CD4-positive, alpha-beta T cell treated with Interleukin-17A for 1 hour (primary cell): ENCODE results near the gene CCDC174.
"Not testable (repeated sequence)": the region's sequence is repeated elsewhere in the genome, so short reads cannot be mapped to it uniquely, and the experiment has no call there.

Experiments
- DNase-seq: peaks from one replicate; pipeline ENCODE4 v3.0.0-alpha.2; 2020

Gene CCDC174

DNA sequence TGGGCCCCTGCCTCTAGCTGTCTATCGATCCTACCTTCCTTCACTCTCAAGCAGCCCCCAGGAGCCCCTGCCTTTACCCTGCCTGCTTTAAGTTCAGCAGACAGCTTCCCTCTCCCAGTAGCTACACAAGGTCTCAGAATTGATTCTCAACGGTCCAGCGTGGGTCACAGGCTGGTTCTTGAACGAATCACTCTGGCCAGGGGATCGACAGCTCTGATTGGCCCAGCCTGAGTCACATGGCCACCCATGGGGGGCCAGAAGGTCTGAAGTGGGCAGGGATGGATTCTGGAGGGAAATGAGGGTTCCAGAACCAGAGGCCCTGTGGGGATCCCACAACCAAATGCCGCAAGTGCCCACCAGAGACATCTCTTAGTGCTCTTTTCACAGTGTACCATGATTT lies 23.7 kb upstream of the CCDC174 start:
- no peak for DNase-seq

- no peak for DNase-seq
Observed at GRCh38 chr3:14628406-14628805, 23.2 kb upstream of the CCDC174 start.

DNA sequence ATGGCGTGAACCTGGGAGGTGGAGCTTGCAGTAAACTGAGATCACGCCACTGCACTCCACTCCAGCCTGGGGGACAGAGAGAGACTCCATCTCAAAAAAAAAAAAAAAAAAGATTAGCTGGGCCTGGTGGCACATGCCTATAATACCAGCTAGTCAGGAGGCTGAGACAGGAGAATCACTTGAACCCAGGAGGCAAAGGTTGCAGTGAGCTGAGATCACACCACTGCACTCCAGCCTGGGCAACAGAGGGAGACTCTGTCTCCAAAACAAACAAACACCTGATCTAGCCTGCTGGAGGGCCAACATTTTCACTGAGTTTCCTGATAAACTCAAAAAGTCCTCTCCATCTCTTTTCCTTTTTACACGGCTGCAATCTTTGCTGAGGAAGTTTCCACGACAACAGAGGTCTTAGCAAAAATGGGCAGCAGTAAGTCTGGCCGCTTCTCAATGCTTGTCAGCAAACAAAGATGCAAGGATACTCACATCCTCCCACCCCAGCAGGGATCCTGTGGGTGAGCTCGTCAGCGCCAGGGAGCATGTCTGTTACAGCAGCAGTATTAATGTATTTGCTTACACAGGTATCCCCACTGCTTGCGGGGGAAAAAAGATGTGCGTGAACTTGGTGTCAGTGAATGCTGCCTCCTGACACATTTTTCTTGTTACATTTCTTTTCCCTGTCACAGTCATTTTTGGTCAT lies 21.0 kb upstream of the CCDC174 start:
- no peak for DNase-seq

- DNase-seq: no peak
Observed at GRCh38 chr3:14631101-14631497, 20.5 kb upstream of the CCDC174 start.

GRCh38 chr3:14631687-14632441 lies 19.7 kb upstream of the CCDC174 start:
- DNase-seq: no peak

GRCh38 chr3:14632442-14632930 lies 19.1 kb upstream of the CCDC174 start:
- DNase-seq: no peak

DNA sequence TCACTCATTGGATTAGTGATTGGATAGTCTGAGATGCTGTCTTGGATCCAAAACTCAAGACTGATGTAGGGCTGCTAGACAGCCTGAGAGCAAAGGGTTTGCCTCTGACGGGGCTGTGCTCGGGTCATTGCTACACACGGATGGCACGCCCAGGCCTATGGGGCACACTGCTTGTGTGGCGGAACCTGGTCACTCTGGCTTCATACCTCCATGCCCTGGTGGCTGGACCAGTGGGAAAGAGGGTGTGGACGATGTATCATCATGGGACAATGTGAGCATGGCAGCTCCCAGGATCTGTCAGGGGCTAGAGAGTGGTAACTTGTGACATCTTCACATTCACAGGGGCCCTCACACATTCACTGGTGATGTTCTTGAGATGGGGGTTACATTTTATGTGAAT lies 18.1 kb upstream of the CCDC174 start:
- no peak for DNase-seq

GRCh38 chr3:14633819-14634424 lies 17.6 kb upstream of the CCDC174 start:
- peak; percentile 62 for DNase-seq

GRCh38 chr3:14634763-14635400 lies 16.7 kb upstream of the CCDC174 start:
- DNase-seq: no peak

GRCh38 chr3:14636496-14637087 lies 15.0 kb upstream of the CCDC174 start:
- DNase-seq: no peak

DNA sequence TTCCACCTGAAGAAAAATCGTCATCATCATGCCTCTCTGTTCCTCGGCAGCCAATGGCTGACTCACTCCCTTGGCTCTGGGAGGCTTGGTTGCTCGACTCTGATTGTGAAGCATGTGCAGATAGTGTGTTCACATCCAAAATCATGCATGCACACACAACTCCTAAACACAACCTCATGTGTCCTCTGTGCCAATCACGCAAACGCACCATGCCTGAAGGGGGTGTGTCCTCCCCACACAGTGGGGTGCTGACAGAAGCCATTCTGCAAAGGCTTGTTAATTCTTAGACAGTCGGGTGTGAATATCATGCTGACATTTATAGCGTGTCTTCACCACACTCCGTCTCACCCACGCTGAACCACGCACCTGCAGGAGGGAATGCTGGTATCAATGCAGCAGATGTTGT lies 11.4 kb upstream of the CCDC174 start:
- no peak for DNase-seq

DNA sequence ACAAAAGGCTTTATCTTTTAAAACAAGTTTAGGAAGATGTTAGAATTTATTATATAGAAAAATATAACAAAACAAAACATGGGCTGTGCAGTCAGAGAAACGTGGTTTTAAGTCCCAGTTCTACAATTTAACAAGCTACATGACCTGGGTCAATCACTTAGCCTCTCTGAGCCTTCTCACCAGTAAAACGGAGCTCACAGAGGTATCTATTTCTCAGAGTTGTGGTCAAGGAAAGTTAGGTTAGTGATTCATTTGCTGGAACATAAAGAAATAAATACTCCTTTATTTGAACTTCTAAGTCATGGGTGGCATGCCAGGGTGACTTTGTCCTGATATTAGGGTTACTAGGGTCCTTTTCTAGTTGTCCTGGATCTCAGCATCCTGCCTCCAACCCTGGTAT lies 10.8 kb upstream of the CCDC174 start:
- no peak for DNase-seq

DNA sequence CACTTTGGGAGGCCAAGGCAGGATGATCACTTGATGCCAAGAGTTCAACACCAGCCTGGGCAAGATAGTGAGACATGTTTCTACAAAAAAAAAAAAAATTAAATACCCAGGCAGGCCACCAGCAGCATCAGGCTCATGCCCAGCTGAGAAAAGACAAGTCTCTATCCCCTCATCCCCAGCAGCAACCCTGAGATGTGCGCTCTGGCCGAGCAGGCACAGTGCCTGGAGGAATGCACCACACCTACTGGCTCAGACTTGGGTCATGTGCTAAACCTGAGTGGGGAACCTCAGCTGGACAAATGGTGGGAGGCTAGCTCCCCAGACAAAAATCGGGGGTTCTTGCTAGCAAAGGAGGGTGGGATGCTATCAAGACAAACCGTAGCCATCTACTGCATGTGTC lies 10.2 kb upstream of the CCDC174 start:
- DNase-seq: no peak

- DNase-seq: no peak
Observed at GRCh38 chr3:14645453-14645852, 6.1 kb upstream of the CCDC174 start.

DNA sequence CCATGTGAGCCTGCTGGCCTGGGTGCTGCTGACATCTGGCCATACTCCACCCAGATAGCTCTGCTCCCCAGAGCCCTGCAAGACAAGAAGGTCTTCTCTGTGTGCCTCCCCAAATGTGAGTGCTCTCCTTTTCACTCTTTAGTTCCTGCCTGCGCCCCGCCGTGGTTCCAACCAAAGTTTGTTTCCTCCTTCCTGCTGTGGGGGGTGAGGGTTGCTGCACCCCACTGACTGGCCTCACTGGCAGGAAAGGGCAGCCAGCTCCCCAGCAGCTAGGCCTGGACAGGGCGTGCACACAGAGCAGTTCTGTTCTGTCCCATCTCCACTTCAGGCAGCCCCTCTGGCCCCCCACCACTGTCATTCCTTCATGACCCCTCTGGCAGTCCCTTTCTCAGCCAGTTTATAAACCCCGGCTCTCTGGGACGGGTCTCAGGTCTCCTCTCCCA lies 5.4 kb upstream of the CCDC174 start:
- no peak for DNase-seq

DNA sequence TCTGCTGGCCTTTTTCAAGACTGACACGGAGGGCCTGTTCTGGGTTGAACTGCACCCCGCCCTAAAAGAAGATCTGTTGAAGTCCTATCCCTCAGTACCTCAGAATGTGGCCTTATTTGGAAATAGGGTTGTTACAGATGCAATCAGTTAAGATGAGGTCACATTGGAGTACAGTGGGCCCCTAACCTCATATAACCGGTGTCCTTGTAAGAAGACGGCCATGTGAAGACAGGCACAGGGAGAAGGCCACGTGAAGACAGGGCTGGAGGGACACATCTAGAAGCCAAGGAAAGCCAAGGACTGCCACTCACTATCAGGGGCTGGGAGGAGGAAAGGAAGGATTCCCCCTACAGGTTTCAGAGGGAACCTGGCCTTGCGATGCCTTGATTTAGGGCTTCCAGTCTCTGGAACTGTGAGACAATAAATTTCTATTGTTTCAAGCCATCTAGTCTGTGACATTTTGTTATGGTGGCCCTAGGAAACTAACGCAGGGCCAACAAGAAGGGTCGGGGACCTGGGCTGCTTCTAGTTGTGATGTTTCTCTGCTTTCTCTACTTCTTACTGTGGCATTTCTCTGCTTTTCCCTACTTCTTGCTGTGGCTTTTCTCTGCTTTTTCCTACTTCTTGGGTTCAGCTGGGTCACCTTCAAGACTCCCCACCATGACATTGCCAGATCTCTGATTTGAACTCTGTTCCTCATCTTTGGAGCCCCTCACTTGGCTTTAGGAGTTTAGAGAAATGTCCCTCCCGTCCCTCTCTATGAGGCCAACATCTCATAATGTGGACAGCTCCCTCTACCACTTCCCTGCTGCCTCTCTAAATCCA lies 4.8 kb upstream of the CCDC174 start:
- DNase-seq: no peak

- no peak for DNase-seq
Observed at GRCh38 chr3:14647976-14648955, 3.3 kb upstream of the CCDC174 start.

DNA sequence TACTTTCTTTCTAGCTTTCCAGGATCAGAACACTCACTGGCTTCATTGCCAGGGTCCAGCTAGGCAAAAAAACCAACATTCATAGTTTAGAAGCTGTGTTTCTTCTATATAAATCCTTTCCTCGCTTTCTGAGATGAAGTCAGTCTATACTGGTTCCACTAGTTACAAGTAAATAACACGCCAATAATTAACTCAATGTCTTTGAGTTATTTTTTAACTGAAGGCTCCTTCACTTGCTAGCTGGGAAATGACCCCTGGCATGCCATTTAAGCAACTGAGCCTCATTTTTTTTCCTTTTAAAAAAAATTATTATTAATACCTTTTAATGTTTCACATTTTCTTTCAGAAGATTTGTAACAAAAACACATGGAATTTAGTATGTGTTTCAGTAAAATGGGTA lies 2.1 kb upstream of the CCDC174 start:
- DNase-seq: no peak

DNA sequence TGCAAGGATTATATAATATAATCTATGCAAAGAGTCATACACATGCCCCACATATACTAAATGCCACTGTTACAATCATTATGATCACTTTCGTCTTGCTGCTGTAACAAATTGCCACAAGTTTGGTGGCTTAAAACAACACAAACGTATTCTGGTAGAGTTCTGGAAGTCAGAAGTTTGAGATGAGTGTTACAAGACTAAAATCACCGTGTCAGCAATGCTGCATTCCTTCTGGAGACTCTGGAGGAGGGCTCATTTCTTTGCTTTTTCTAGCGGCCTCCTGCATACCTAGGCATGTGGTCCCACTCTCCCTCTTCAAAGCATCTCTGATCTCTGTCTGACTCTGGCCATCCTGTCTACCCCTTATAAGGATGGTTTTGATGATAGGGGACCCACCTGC lies 1.4 kb upstream of the CCDC174 start:
- DNase-seq: no peak

GRCh38 chr3:14652360-14652907 lies 872 bp downstream of the CCDC174 start:
- not testable (repeated sequence) for DNase-seq

GRCh38 chr3:14657579-14657978 lies 6.0 kb downstream of the CCDC174 start:
- no peak for DNase-seq
